MM.1S (cell line): ENCODE results near the gene RCC2.

Experiments
- DNase-seq: peaks from one replicate; pipeline ENCODE4 v3.0.0-alpha.2; 2015
- H2AFZ ChIP-seq: fragments of 300-600 bp; sonication (generic); 2 replicates; pipeline ENCODE4 v1.6.0; 2016; ENCODE audit warnings: antibody characterized with exemption, low read length
- H3F3A ChIP-seq: fragments of 300-600 bp; sonication (generic); 2 replicates; pipeline ENCODE4 v1.6.1; 2016; ENCODE audit warnings: mild to moderate bottlenecking, antibody characterized with exemption, low read length, moderate library complexity, mixed read lengths; ENCODE audit not compliant: insufficient read depth
- H3K27ac ChIP-seq: fragments of 300-600 bp; sonication (generic); 2 replicates; pipeline ENCODE4 v1.5.1; 2016; ENCODE audit warnings: mild to moderate bottlenecking, low read length
- H3K27me3 ChIP-seq: fragments of 300-600 bp; sonication (generic); replicated peaks from 2 replicates; pipeline ENCODE4 v1.6.0; 2016; ENCODE audit warnings: low read length; ENCODE audit not compliant: insufficient read depth
- H3K36me3 ChIP-seq: fragments of 300-600 bp; sonication (generic); replicated peaks from 2 replicates; pipeline ENCODE4 v1.6.1; 2016; ENCODE audit warnings: mild to moderate bottlenecking, low read length, mixed read lengths; ENCODE audit not compliant: insufficient read depth
- H3K4me1 ChIP-seq: fragments of 300-600 bp; sonication (generic); 2 replicates; pipeline ENCODE4 v1.6.1; 2016; ENCODE audit warnings: low read length, mixed read lengths
- H3K4me2 ChIP-seq: fragments of 300-600 bp; sonication (generic); 2 replicates; pipeline ENCODE4 v1.6.0; 2016; ENCODE audit warnings: low read depth, low read length
- H3K4me3 ChIP-seq: fragments of 300-600 bp; sonication (generic); 2 replicates; pipeline ENCODE4 v1.5.1; 2016; ENCODE audit warnings: low read length, mixed read lengths
- H3K79me2 ChIP-seq: fragments of 300-600 bp; sonication (generic); 2 replicates; pipeline ENCODE4 v1.6.1; 2016; ENCODE audit warnings: mixed run types, low read length, mixed read lengths
- H3K9ac ChIP-seq: fragments of 300-600 bp; sonication (generic); 2 replicates; pipeline ENCODE4 v1.6.1; 2016; ENCODE audit warnings: low read length, mixed read lengths
- H3K9me2 ChIP-seq: fragments of 300-600 bp; sonication (generic); replicated peaks from 2 replicates; pipeline ENCODE4 v1.6.1; 2016; ENCODE audit warnings: mild to moderate bottlenecking, low read length, mixed read lengths; ENCODE audit not compliant: insufficient read depth
- H3K9me3 ChIP-seq: fragments of 300-600 bp; sonication (generic); replicated peaks from 2 replicates; pipeline ENCODE4 v1.6.1; 2016; ENCODE audit warnings: mild to moderate bottlenecking, low read length, mixed read lengths; ENCODE audit not compliant: insufficient read depth
- H4K20me1 ChIP-seq: fragments of 300-600 bp; sonication (generic); 2 replicates; pipeline ENCODE4 v1.6.1; 2016; ENCODE audit warnings: mild to moderate bottlenecking, low read length, moderate library complexity, mixed read lengths; ENCODE audit not compliant: insufficient read depth
- CTCF ChIP-seq: fragments of 300-600 bp; sonication (generic); IDR thresholded peaks from 2 replicates; pipeline ENCODE4 v1.5.1; 2016; ENCODE audit warnings: antibody characterized with exemption, low read length, mixed read lengths
- EZH2 ChIP-seq: fragments of 300-600 bp; sonication (generic); optimal IDR thresholded peaks from 2 replicates; pipeline ENCODE3; 2017; ENCODE audit warnings: low read depth, mild to moderate bottlenecking, antibody characterized with exemption, low read length, mixed read lengths
- EZH2phosphoT487 ChIP-seq: fragments of 300-600 bp; sonication (generic); IDR thresholded peaks from 2 replicates; pipeline ENCODE4 v1.6.1; 2018; ENCODE audit warnings: antibody characterized with exemption, low read length

The RCC2 gene

GRCh38 chr1:17437260-17437579, 2.3 kb downstream of the RCC2 start:
- Histone ChIP-seq H3F3A (peaks cover 30% of the 10 kb centered on the region), H3K9me2 (no peaks in the 10 kb centered on the region), H3K4me3 (peak overlapping the region; percentile 73), H4K20me1 (peaks cover 44% of the 10 kb centered on the region), H3K79me2 (peaks cover 62% of the 10 kb centered on the region), H3K36me3 (peaks cover 7% of the 10 kb centered on the region), H3K9me3 (no peaks in the 10 kb centered on the region), H3K27me3 (no peaks in the 10 kb centered on the region), H3K4me1 (peaks cover 27% of the 10 kb centered on the region), H3K9ac (peak overlapping the region; percentile 64; the same call in 1 of the 2 replicates), H2AFZ (no peak overlapping the region), H3K4me2 (peak overlapping the region; percentile 91), H3K27ac (no peak overlapping the region)
- TF ChIP-seq CTCF (no peak), EZH2phosphoT487 (no peak), EZH2 (no peak)
- no peak for DNase-seq

GRCh38 chr1:17436380-17437174, 2.9 kb downstream of the RCC2 start:
- TF ChIP-seq EZH2phosphoT487 = no peak
- TF ChIP-seq CTCF = no peak
- TF ChIP-seq EZH2 = no peak
- Histone ChIP-seq H3K4me2 (peak overlapping the region; percentile 91), H3K9me3 (no peaks in the 10 kb centered on the region), H3K27me3 (no peaks in the 10 kb centered on the region), H4K20me1 (peaks cover 47% of the 10 kb centered on the region), H3K4me3 (peak overlapping the region; percentile 73), H3K27ac (no peak overlapping the region), H3K4me1 (peaks cover 21% of the 10 kb centered on the region), H3F3A (peaks cover 26% of the 10 kb centered on the region), H2AFZ (no peak overlapping the region), H3K9ac (peak overlapping the region; percentile 64; the same call in 1 of the 2 replicates), H3K79me2 (peaks cover 69% of the 10 kb centered on the region), H3K36me3 (peaks cover 9% of the 10 kb centered on the region), H3K9me2 (no peaks in the 10 kb centered on the region)
- DNase-seq = no peak

- no peaks in the 10 kb centered on the region for H3K27me3 ChIP-seq
- H3K9ac ChIP-seq = no peak overlapping the region
- peaks cover 52% of the 10 kb centered on the region for H4K20me1 ChIP-seq
- peaks cover 9% of the 10 kb centered on the region for H3K36me3 ChIP-seq
- H3K79me2 ChIP-seq = peaks cover 86% of the 10 kb centered on the region
- H3K4me1 ChIP-seq = peaks cover 5% of the 10 kb centered on the region; the same call in 1 of the 2 replicates
- TF ChIP-seq EZH2 (no peak), EZH2phosphoT487 (no peak), CTCF (no peak)
- H3K9me2 ChIP-seq = no peaks in the 10 kb centered on the region
- peaks cover 11% of the 10 kb centered on the region for H3F3A ChIP-seq
- no peak overlapping the region for H2AFZ ChIP-seq
- no peak overlapping the region for H3K27ac ChIP-seq
- no peak overlapping the region for H3K4me2 ChIP-seq
- no peaks in the 10 kb centered on the region for H3K9me3 ChIP-seq
- DNase-seq = no peak
- H3K4me3 ChIP-seq = no peak overlapping the region
Measured at GRCh38 chr1:17434601-17435000, 4.9 kb downstream of the RCC2 start.
